ENCODE measurements around the gene YARS2.
A peak's percentile ranks its signal among the peaks of the same experiment; 100 is the strongest.

Gene YARS2

GRCh38 chr12:32756476-32757066 is 874 bp upstream of the YARS2 start:
- H3K4me3 ChIP-seq (ENCODE audit: low read length), result peak overlapping the region; percentile 88
- peaks cover 2% of the 10 kb centered on the region; the same call in 1 of the 2 replicates for H3F3A ChIP-seq (ENCODE audit: control insufficient read depth, insufficient read depth)
- peak overlapping the region; percentile 86; the same call in 1 of the 2 replicates for H3K27ac ChIP-seq (ENCODE audit: low read depth, low read length)

GRCh38 chr12:32755051-32755653 is 545 bp downstream of the YARS2 start:
- Histone ChIP-seq H3K27ac (ENCODE audit: low read depth, low read length) (peak overlapping the region; percentile 86), H3K4me3 (ENCODE audit: low read length) (peak overlapping the region; percentile 88), H3K79me2 (ENCODE audit: control insufficient read depth, low read length) (peaks cover 39% of the 10 kb centered on the region), H3K27me3 (ENCODE audit: control insufficient read depth, low read length) (no peaks in the 10 kb centered on the region), H3F3A (ENCODE audit: control insufficient read depth, insufficient read depth) (peaks cover 2% of the 10 kb centered on the region; the same call in 1 of the 2 replicates), H3K4me1 (ENCODE audit: control insufficient read depth, low read length) (peaks cover 17% of the 10 kb centered on the region), H3K9me3 (ENCODE audit: control insufficient read depth, insufficient read depth, low read length) (no peaks in the 10 kb centered on the region), H3K36me3 (ENCODE audit: control insufficient read depth, low read length) (peaks cover 42% of the 10 kb centered on the region), H3K9me2 (replicated peaks; ENCODE audit: control insufficient read depth, low read length) (no peaks in the 10 kb centered on the region), H3K4me2 (ENCODE audit: low read length) (peak overlapping the region; percentile 93), H4K20me1 (ENCODE audit: control insufficient read depth, insufficient read depth, low read depth, low read length) (no peaks in the 10 kb centered on the region)
- TF ChIP-seq CTCF (IDR thresholded peaks at IDR 0.05; ENCODE audit: low read depth, low read length, poor library complexity, severe bottlenecking), result peak; percentile 97
- TF ChIP-seq EZH2phosphoT487 (IDR thresholded peaks at IDR 0.05; ENCODE audit: borderline replicate concordance, low read length), result no peak

More at GRCh38 chr12:32756476-32757066, 874 bp upstream of the YARS2 start:
- H4K20me1 ChIP-seq (ENCODE audit: control insufficient read depth, insufficient read depth, low read depth, low read length), result no peaks in the 10 kb centered on the region
- H3K9me2 ChIP-seq (replicated peaks; ENCODE audit: control insufficient read depth, low read length), result no peaks in the 10 kb centered on the region
- H3K79me2 ChIP-seq (ENCODE audit: control insufficient read depth, low read length), result peaks cover 37% of the 10 kb centered on the region
- no peaks in the 10 kb centered on the region for H3K27me3 ChIP-seq (ENCODE audit: control insufficient read depth, low read length)
- H3K4me1 ChIP-seq (ENCODE audit: control insufficient read depth, low read length), result peaks cover 23% of the 10 kb centered on the region
- H3K9me3 ChIP-seq (ENCODE audit: control insufficient read depth, insufficient read depth, low read length), result no peaks in the 10 kb centered on the region
- TF ChIP-seq EZH2phosphoT487 (IDR thresholded peaks at IDR 0.05; ENCODE audit: borderline replicate concordance, low read length), result no peak
- H3K4me2 ChIP-seq (ENCODE audit: low read length), result peak overlapping the region; percentile 93
- peaks cover 29% of the 10 kb centered on the region for H3K36me3 ChIP-seq (ENCODE audit: control insufficient read depth, low read length)

GRCh38 chr12:32754111-32754510 is 1.6 kb downstream of the YARS2 start:
- no peaks in the 10 kb centered on the region for H4K20me1 ChIP-seq (ENCODE audit: control insufficient read depth, insufficient read depth, low read depth, low read length)
- no peaks in the 10 kb centered on the region for H3K27me3 ChIP-seq (ENCODE audit: control insufficient read depth, low read length)
- peak overlapping the region; percentile 86 for H3K27ac ChIP-seq (ENCODE audit: low read depth, low read length)
- H3K79me2 ChIP-seq (ENCODE audit: control insufficient read depth, low read length), result peaks cover 39% of the 10 kb centered on the region
- H3K4me2 ChIP-seq (ENCODE audit: low read length), result peak overlapping the region; percentile 93
- no peaks in the 10 kb centered on the region for H3K9me3 ChIP-seq (ENCODE audit: control insufficient read depth, insufficient read depth, low read length)
- peaks cover 17% of the 10 kb centered on the region for H3K4me1 ChIP-seq (ENCODE audit: control insufficient read depth, low read length)
- peaks cover 2% of the 10 kb centered on the region; the same call in 1 of the 2 replicates for H3F3A ChIP-seq (ENCODE audit: control insufficient read depth, insufficient read depth)
- H3K9me2 ChIP-seq (replicated peaks; ENCODE audit: control insufficient read depth, low read length), result no peaks in the 10 kb centered on the region
- peaks cover 53% of the 10 kb centered on the region for H3K36me3 ChIP-seq (ENCODE audit: control insufficient read depth, low read length)
- TF ChIP-seq EZH2phosphoT487 (IDR thresholded peaks at IDR 0.05; ENCODE audit: borderline replicate concordance, low read length) (no peak), CTCF (IDR thresholded peaks at IDR 0.05; ENCODE audit: low read depth, low read length, poor library complexity, severe bottlenecking) (no peak)
- H3K4me3 ChIP-seq (ENCODE audit: low read length), result peak overlapping the region; percentile 88

- H3F3A ChIP-seq (ENCODE audit: control insufficient read depth, insufficient read depth), result peaks cover 5% of the 10 kb centered on the region; the same call in 1 of the 2 replicates
- H3K27ac ChIP-seq (ENCODE audit: low read depth, low read length), result no peak overlapping the region
- peaks cover 41% of the 10 kb centered on the region for H3K79me2 ChIP-seq (ENCODE audit: control insufficient read depth, low read length)
- H4K20me1 ChIP-seq (ENCODE audit: control insufficient read depth, insufficient read depth, low read depth, low read length), result no peaks in the 10 kb centered on the region
- no peaks in the 10 kb centered on the region for H3K9me3 ChIP-seq (ENCODE audit: control insufficient read depth, insufficient read depth, low read length)
- H3K36me3 ChIP-seq (ENCODE audit: control insufficient read depth, low read length), result peaks cover 58% of the 10 kb centered on the region
- no peak for TF ChIP-seq EZH2phosphoT487 (IDR thresholded peaks at IDR 0.05; ENCODE audit: borderline replicate concordance, low read length)
- no peak for TF ChIP-seq CTCF (IDR thresholded peaks at IDR 0.05; ENCODE audit: low read depth, low read length, poor library complexity, severe bottlenecking)
- H3K4me2 ChIP-seq (ENCODE audit: low read length), result peak overlapping the region; percentile 93
- H3K4me3 ChIP-seq (ENCODE audit: low read length), result peak overlapping the region; percentile 88
- no peaks in the 10 kb centered on the region for H3K27me3 ChIP-seq (ENCODE audit: control insufficient read depth, low read length)
- no peaks in the 10 kb centered on the region for H3K9me2 ChIP-seq (replicated peaks; ENCODE audit: control insufficient read depth, low read length)
- peaks cover 17% of the 10 kb centered on the region for H3K4me1 ChIP-seq (ENCODE audit: control insufficient read depth, low read length)
Observed at GRCh38 chr12:32753605-32754004, 2.1 kb downstream of the YARS2 start.
